ENCODE data around the gene ARHGAP40.
"Not testable (repeated sequence)": the region's sequence is repeated elsewhere in the genome, so short reads cannot be mapped to it uniquely, and the experiment has no call there.

Gene ARHGAP40

GRCh38 chr20:38589351-38589750 is 12.3 kb upstream of the ARHGAP40 start:
- no peak for DNase-seq

GRCh38 chr20:38589967-38590675 is 11.5 kb upstream of the ARHGAP40 start:
- DNase-seq: no peak

- no peak for DNase-seq
These were observed 10.7 kb upstream of the ARHGAP40 start for GRCh38 chr20:38590676-38591473.

- no peak for DNase-seq
These were observed 9.9 kb upstream of the ARHGAP40 start for GRCh38 chr20:38591474-38592410.

- DNase-seq: not testable (repeated sequence)
These were observed 9.2 kb upstream of the ARHGAP40 start for GRCh38 chr20:38592411-38592790.

GRCh38 chr20:38594281-38594680 is 7.3 kb upstream of the ARHGAP40 start:
- DNase-seq: not testable (repeated sequence)

GRCh38 chr20:38595886-38596285 is 5.7 kb upstream of the ARHGAP40 start:
- DNase-seq: not testable (repeated sequence)

GRCh38 chr20:38599410-38599882 is 2.2 kb upstream of the ARHGAP40 start:
- no peak for DNase-seq

- no peak for DNase-seq
These were observed 1.6 kb upstream of the ARHGAP40 start for GRCh38 chr20:38600057-38600456.

GRCh38 chr20:38602185-38602581 is 574 bp downstream of the ARHGAP40 start:
- DNase-seq: no peak

- DNase-seq: no peak
These were observed 1.7 kb downstream of the ARHGAP40 start for GRCh38 chr20:38603286-38603685.

- no peak for DNase-seq
These were observed 3.3 kb downstream of the ARHGAP40 start for GRCh38 chr20:38604873-38605303.

GRCh38 chr20:38607351-38607750 is 5.7 kb downstream of the ARHGAP40 start:
- no peak for DNase-seq

- no peak for DNase-seq
These were observed 6.6 kb downstream of the ARHGAP40 start for GRCh38 chr20:38608188-38608587.

- no peak for DNase-seq
These were observed 8.2 kb downstream of the ARHGAP40 start for GRCh38 chr20:38609815-38610214.

- DNase-seq: no peak
These were observed 8.9 kb downstream of the ARHGAP40 start for GRCh38 chr20:38610521-38610920.

GRCh38 chr20:38612751-38613515 is 11.3 kb downstream of the ARHGAP40 start:
- DNase-seq: no peak

GRCh38 chr20:38615283-38615682 is 13.7 kb downstream of the ARHGAP40 start:
- DNase-seq: no peak

- no peak for DNase-seq
These were observed 14.8 kb downstream of the ARHGAP40 start for GRCh38 chr20:38616457-38616856.

- DNase-seq: no peak
These were observed 15.6 kb downstream of the ARHGAP40 start for GRCh38 chr20:38617011-38617829.

- no peak for DNase-seq
These were observed 16.2 kb downstream of the ARHGAP40 start for GRCh38 chr20:38617830-38618196.

Measured in MV-4-11 (cell line).